Neural cell (in vitro differentiated cells): ENCODE results near the gene AGPAT3. TPM values are rescaled to one million over a fixed set of nuclear protein-coding genes. Genes with fewer than 3 reads are reported as not detected.

Experiments used
- H2AFZ ChIP-seq: fragments of 200-600, 300-800 bp; sonication (generic), shearing (Covaris generic); 2 replicates; pipeline ENCODE4 v1.6.0; 2014; ENCODE audit warnings: low read depth, mild to moderate bottlenecking, antibody characterized with exemption, low read length, moderate library complexity
- H3F3A ChIP-seq: fragments of 200-600 bp; shearing (Covaris generic); 2 replicates; pipeline ENCODE4 v1.6.1; 2016; ENCODE audit warnings: mild to moderate bottlenecking, moderate library complexity, mixed read lengths, antibody characterized with exemption, low read length; ENCODE audit not compliant: insufficient read depth, poor library complexity, severe bottlenecking
- H3K27ac ChIP-seq: fragments of 200-600, 300-800 bp; sonication (generic), shearing (Covaris generic); 2 replicates; pipeline ENCODE4 v1.5.1; 2014; ENCODE audit warnings: mild to moderate bottlenecking, low read length, moderate library complexity
- H3K27me3 ChIP-seq: fragments of 300-800, 200-600 bp; sonication (generic), shearing (Covaris generic); 2 replicates; pipeline ENCODE4 v1.6.0; 2014; ENCODE audit warnings: mild to moderate bottlenecking, low read depth, low read length, moderate library complexity; ENCODE audit not compliant: insufficient read depth
- H3K36me3 ChIP-seq: fragments of 300-800, 200-600 bp; sonication (generic), shearing (Covaris generic); 2 replicates; pipeline ENCODE4 v1.5.1; 2014; ENCODE audit warnings: mild to moderate bottlenecking, antibody characterized with exemption, low read length, moderate library complexity; ENCODE audit not compliant: insufficient read depth
- H3K4me2 ChIP-seq: fragments of 300-800, 200-600 bp; sonication (generic), shearing (Covaris generic); 2 replicates; pipeline ENCODE4 v1.6.0; 2014; ENCODE audit warnings: mild to moderate bottlenecking, low read length
- H3K4me3 ChIP-seq: fragments of 300-800, 200-600 bp; sonication (generic), shearing (Covaris generic); 2 replicates; pipeline ENCODE4 v1.5.1; 2014; ENCODE audit warnings: mild to moderate bottlenecking, low read length, moderate library complexity
- H3K79me2 ChIP-seq: fragments of 200-600 bp; shearing (Covaris generic); replicated peaks from 2 replicates; pipeline ENCODE4 v1.6.0; 2014; ENCODE audit warnings: mild to moderate bottlenecking, low read length, moderate library complexity; ENCODE audit not compliant: insufficient read depth
- H3K9ac ChIP-seq: fragments of 300-800, 200-600 bp; sonication (generic), shearing (Covaris generic); 2 replicates; pipeline ENCODE4 v1.6.1; 2016; ENCODE audit warnings: mild to moderate bottlenecking, low read length, mixed read lengths
- H3K9me2 ChIP-seq: fragments of 200-600 bp; shearing (Covaris generic); 2 replicates; pipeline ENCODE4 v1.6.1; 2016; ENCODE audit warnings: mild to moderate bottlenecking, low read length, mixed read lengths; ENCODE audit not compliant: insufficient read depth
- H3K9me3 ChIP-seq: fragments of 200-600, 300-800 bp; sonication (generic), shearing (Covaris generic); 2 replicates; pipeline ENCODE4 v1.6.1; 2016; ENCODE audit warnings: mild to moderate bottlenecking, mixed run types, low read length, moderate library complexity, mixed read lengths
- H4K20me1 ChIP-seq: fragments of 200-600 bp; shearing (Covaris generic); 2 replicates; pipeline ENCODE4 v1.6.1; 2016; ENCODE audit warnings: mild to moderate bottlenecking, mixed run types; ENCODE audit not compliant: insufficient read depth
- EP300 ChIP-seq: fragments of 450-650 bp; conservative IDR thresholded peaks from 2 replicates; pipeline ENCODE4 v1.6.1; 2014; ENCODE audit warnings: antibody characterized with exemption, mild to moderate bottlenecking, moderate library complexity; ENCODE audit not compliant: poor library complexity, severe bottlenecking
- EZH2 ChIP-seq: fragments of 200-600, 300-800 bp; shearing (Covaris generic), sonication (generic); IDR thresholded peaks from 2 replicates; pipeline ENCODE4 v1.6.1; 2014; ENCODE audit warnings: antibody characterized with exemption, low read length, borderline replicate concordance, mild to moderate bottlenecking; ENCODE audit not compliant: insufficient read depth, poor library complexity, severe bottlenecking
- MXI1 ChIP-seq: fragments of 450-650 bp; conservative IDR thresholded peaks from 2 replicates; pipeline ENCODE4 v1.6.1; 2014; ENCODE audit warnings: antibody characterized with exemption, mild to moderate bottlenecking; ENCODE audit not compliant: poor library complexity, severe bottlenecking
- POLR2AphosphoS5 ChIP-seq: IDR thresholded peaks from 2 replicates; pipeline ENCODE4 v1.6.1; 2012
- RAD21 ChIP-seq: fragments of 450-650 bp; conservative IDR thresholded peaks from 2 replicates; pipeline ENCODE4 v1.6.1; 2014; ENCODE audit warnings: antibody characterized with exemption, mild to moderate bottlenecking, moderate library complexity
- SMC3 ChIP-seq: fragments of 450-650 bp; conservative IDR thresholded peaks from 2 replicates; pipeline ENCODE4 v1.6.1; 2014; ENCODE audit warnings: antibody characterized with exemption, mild to moderate bottlenecking, moderate library complexity; ENCODE audit not compliant: poor library complexity
- TAF1 ChIP-seq: IDR thresholded peaks from 2 replicates; pipeline ENCODE4 v1.6.1; 2012; ENCODE audit warnings: low read depth
- polyA plus RNA-seq: library from polyadenylated mRNA; depleted of rRNA; stranded (reverse); fragments of >200 nt; gene quantifications from 2 replicates; pipeline ENCODE4 v1.2.3, GENCODE V29; 2014
- TF ChIP-seq, protein P1 (sequence below): IDR thresholded peaks from 2 replicates; pipeline ENCODE4 v1.6.1; 2012; ENCODE audit warnings: borderline replicate concordance
- TF ChIP-seq, protein P2 (sequence below): fragments of 450-650 bp; IDR thresholded peaks from 2 replicates; pipeline ENCODE4 v1.5.1; 2014; ENCODE audit warnings: antibody characterized with exemption, mild to moderate bottlenecking, moderate library complexity; ENCODE audit not compliant: poor library complexity, severe bottlenecking

AGPAT3 gene
- polyA plus RNA-seq, 1 donor from 2014 or later: 8.4 TPM

GRCh38 chr21:43944757-43945156 lies 79.7 kb downstream of the AGPAT3 start:
- Histone ChIP-seq H4K20me1 (no peaks in the 10 kb centered on the region), H3F3A (no peaks in the 10 kb centered on the region), H2AFZ (no peak overlapping the region), H3K4me3 (no peak overlapping the region), H3K79me2 (no peaks in the 10 kb centered on the region), H3K36me3 (no peaks in the 10 kb centered on the region), H3K9me2 (no peaks in the 10 kb centered on the region), H3K9ac (no peak overlapping the region), H3K27ac (no peak overlapping the region), H3K9me3 (no peaks in the 10 kb centered on the region), H3K27me3 (no peaks in the 10 kb centered on the region), H3K4me2 (no peak overlapping the region)
- TF ChIP-seq, protein P1, sequence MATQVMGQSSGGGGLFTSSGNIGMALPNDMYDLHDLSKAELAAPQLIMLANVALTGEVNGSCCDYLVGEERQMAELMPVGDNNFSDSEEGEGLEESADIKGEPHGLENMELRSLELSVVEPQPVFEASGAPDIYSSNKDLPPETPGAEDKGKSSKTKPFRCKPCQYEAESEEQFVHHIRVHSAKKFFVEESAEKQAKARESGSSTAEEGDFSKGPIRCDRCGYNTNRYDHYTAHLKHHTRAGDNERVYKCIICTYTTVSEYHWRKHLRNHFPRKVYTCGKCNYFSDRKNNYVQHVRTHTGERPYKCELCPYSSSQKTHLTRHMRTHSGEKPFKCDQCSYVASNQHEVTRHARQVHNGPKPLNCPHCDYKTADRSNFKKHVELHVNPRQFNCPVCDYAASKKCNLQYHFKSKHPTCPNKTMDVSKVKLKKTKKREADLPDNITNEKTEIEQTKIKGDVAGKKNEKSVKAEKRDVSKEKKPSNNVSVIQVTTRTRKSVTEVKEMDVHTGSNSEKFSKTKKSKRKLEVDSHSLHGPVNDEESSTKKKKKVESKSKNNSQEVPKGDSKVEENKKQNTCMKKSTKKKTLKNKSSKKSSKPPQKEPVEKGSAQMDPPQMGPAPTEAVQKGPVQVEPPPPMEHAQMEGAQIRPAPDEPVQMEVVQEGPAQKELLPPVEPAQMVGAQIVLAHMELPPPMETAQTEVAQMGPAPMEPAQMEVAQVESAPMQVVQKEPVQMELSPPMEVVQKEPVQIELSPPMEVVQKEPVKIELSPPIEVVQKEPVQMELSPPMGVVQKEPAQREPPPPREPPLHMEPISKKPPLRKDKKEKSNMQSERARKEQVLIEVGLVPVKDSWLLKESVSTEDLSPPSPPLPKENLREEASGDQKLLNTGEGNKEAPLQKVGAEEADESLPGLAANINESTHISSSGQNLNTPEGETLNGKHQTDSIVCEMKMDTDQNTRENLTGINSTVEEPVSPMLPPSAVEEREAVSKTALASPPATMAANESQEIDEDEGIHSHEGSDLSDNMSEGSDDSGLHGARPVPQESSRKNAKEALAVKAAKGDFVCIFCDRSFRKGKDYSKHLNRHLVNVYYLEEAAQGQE: no peak
- TF ChIP-seq, protein P2, sequence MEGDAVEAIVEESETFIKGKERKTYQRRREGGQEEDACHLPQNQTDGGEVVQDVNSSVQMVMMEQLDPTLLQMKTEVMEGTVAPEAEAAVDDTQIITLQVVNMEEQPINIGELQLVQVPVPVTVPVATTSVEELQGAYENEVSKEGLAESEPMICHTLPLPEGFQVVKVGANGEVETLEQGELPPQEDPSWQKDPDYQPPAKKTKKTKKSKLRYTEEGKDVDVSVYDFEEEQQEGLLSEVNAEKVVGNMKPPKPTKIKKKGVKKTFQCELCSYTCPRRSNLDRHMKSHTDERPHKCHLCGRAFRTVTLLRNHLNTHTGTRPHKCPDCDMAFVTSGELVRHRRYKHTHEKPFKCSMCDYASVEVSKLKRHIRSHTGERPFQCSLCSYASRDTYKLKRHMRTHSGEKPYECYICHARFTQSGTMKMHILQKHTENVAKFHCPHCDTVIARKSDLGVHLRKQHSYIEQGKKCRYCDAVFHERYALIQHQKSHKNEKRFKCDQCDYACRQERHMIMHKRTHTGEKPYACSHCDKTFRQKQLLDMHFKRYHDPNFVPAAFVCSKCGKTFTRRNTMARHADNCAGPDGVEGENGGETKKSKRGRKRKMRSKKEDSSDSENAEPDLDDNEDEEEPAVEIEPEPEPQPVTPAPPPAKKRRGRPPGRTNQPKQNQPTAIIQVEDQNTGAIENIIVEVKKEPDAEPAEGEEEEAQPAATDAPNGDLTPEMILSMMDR: no peak
- TF ChIP-seq EZH2 (no peak), RAD21 (no peak), TAF1 (no peak), MXI1 (no peak), POLR2AphosphoS5 (no peak), EP300 (no peak), SMC3 (no peak)

DNA sequence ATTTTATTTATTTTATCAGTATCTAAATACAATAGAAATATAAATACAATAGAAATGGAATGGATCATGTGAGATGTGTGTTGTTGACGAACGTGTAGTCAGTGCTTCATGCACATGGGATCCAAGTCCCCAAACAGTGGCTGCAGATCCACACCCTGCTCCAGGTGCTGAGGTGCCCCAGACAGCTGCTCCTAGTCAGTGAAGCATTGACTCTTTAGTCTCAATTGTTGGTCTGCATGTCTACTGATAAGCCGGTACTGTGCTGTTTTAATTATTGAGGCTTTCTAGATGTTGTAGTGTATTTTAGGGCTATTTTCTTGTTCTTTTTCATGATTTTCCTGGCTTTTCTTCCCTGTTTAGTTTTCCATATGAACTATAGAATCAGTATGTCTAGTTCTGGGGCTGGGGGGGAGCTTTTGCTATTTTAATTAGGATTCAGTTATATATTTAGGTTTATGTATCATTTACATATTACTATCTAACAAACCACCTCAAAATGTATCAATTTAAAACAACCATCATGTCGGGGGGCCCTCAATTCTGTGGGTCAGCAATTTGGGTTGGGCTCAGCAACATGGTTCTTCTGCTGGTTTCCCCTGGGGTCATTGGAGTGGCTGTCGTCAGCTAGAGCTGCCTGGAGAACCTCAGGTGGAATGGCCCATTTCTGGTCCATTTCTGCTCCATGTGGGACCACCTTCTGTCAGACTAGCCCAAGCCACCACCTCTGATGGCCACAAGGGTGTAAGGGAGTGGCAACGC lies 83.9 kb downstream of the AGPAT3 start:
- H3K4me2 ChIP-seq: no peak overlapping the region
- H4K20me1 ChIP-seq: no peaks in the 10 kb centered on the region
- H3K9me3 ChIP-seq: no peaks in the 10 kb centered on the region
- TF ChIP-seq POLR2AphosphoS5 (no peak), TAF1 (no peak), MXI1 (no peak), SMC3 (no peak)
- TF ChIP-seq, protein P2: no peak
- TF ChIP-seq, protein P1: no peak
- H2AFZ ChIP-seq: no peak overlapping the region
- H3K4me3 ChIP-seq: no peak overlapping the region
- H3F3A ChIP-seq: no peaks in the 10 kb centered on the region
- no peaks in the 10 kb centered on the region for H3K27me3 ChIP-seq
- no peaks in the 10 kb centered on the region for H3K79me2 ChIP-seq
- H3K9ac ChIP-seq: no peak overlapping the region
- H3K9me2 ChIP-seq: no peaks in the 10 kb centered on the region
- no peak overlapping the region for H3K27ac ChIP-seq
- H3K36me3 ChIP-seq: no peaks in the 10 kb centered on the region
